ENCODE data around the gene ADARB1. TPM values are rescaled to one million over a fixed set of nuclear protein-coding genes. Genes with fewer than 3 reads are reported as not detected.
A peak's percentile ranks its signal among the peaks of the same experiment; 100 is the strongest.

The ADARB1 gene
- total and polyA plus RNA-seq, 4 donors, result 54.7 to 224 (median 90.6) TPM

GRCh38 chr21:45056296-45056904 lies 18.0 kb upstream of the ADARB1 start:
- 65 to 75% methylated on average over 22 of the region's 22 CpGs for WGBS, 2 donors
- DNase-seq (no peak), ATAC-seq (ENCODE audit: low FRiP score) (no peak)
- Histone ChIP-seq H3K4me3 (ENCODE audit: low read length in 2 of 2) (no peak overlapping the region), H3K4me1 (ENCODE audit: control insufficient read depth in 1 of 2, insufficient read depth in 2 of 2, low read length in 2 of 2) (peaks cover 0 to 2% of the 10 kb centered on the region in 2 donors), H3K27me3 (ENCODE audit: control insufficient read depth in 1 of 2, insufficient read depth in 2 of 2, low read length in 1 of 2) (no peaks in the 10 kb centered on the region), H3K27ac (ENCODE audit: low read depth in 1 of 2, low read length in 2 of 2) (peak overlapping the region in 1 of 2 donors; percentile 37), H3K36me3 (ENCODE audit: control insufficient read depth in 1 of 2, insufficient read depth in 2 of 2, low read length in 1 of 2) (no peaks in the 10 kb centered on the region), H3K9me3 (ENCODE audit: control insufficient read depth, low read length) (no peaks in the 10 kb centered on the region)
- intact Hi-C loops (cut with DNase I), result loop anchor here in 1 of 2 donors (10.0 kb wide), 1 partner anchor 102 kb away; no protein-coding TSS in a partner anchor

- no peak overlapping the region for H3K27ac ChIP-seq (ENCODE audit: low read depth in 1 of 2, low read length in 2 of 2)
- 96 to 98% methylated on average over 12 of the region's 12 CpGs for WGBS, 2 donors
- H3K4me1 ChIP-seq (ENCODE audit: control insufficient read depth in 1 of 2, insufficient read depth in 2 of 2, low read length in 2 of 2), result no peaks in the 10 kb centered on the region
- no peak for ATAC-seq (ENCODE audit: low FRiP score)
- peak in 1 of 2 donors; percentile 56 for DNase-seq
- H3K36me3 ChIP-seq (ENCODE audit: control insufficient read depth in 1 of 2, insufficient read depth in 2 of 2, low read length in 1 of 2), result no peaks in the 10 kb centered on the region
- no peaks in the 10 kb centered on the region for H3K27me3 ChIP-seq (ENCODE audit: control insufficient read depth in 1 of 2, insufficient read depth in 2 of 2, low read length in 1 of 2)
- H3K9me3 ChIP-seq (ENCODE audit: control insufficient read depth, low read length), result no peaks in the 10 kb centered on the region
- intact Hi-C loops (cut with DNase I), result loop anchor here in 1 of 2 donors (10.0 kb wide), 1 partner anchor 102 kb away; no protein-coding TSS in a partner anchor
- no peak overlapping the region for H3K4me3 ChIP-seq (ENCODE audit: low read length in 2 of 2)
Measured at GRCh38 chr21:45056917-45057560, 17.3 kb upstream of the ADARB1 start.

- intact Hi-C loops (cut with DNase I), result loop anchor here in 1 of 2 donors (10.0 kb wide), 1 partner anchor 103 kb away; no protein-coding TSS in a partner anchor
- Histone ChIP-seq H3K9me3 (ENCODE audit: control insufficient read depth, low read length) (no peaks in the 10 kb centered on the region), H3K27me3 (ENCODE audit: control insufficient read depth in 1 of 2, insufficient read depth in 2 of 2, low read length in 1 of 2) (no peaks in the 10 kb centered on the region), H3K4me1 (ENCODE audit: control insufficient read depth in 1 of 2, insufficient read depth in 2 of 2, low read length in 2 of 2) (no peaks in the 10 kb centered on the region), H3K36me3 (ENCODE audit: control insufficient read depth in 1 of 2, insufficient read depth in 2 of 2, low read length in 1 of 2) (no peaks in the 10 kb centered on the region), H3K27ac (ENCODE audit: low read depth in 1 of 2, low read length in 2 of 2) (no peak overlapping the region), H3K4me3 (ENCODE audit: low read length in 2 of 2) (no peak overlapping the region)
- WGBS, 2 donors, result 92 to 94% methylated on average over 14 of the region's 14 CpGs
- no peak for ATAC-seq (ENCODE audit: low FRiP score)
- DNase-seq, result no peak
Measured at GRCh38 chr21:45057886-45058285, 16.5 kb upstream of the ADARB1 start.

- WGBS, 2 donors, result 58 to 65% methylated on average over 4 of the region's 4 CpGs
Measured at GRCh38 chr21:45059121-45059520, 15.3 kb upstream of the ADARB1 start.

GRCh38 chr21:45060089-45060488 lies 14.3 kb upstream of the ADARB1 start:
- Histone ChIP-seq H3K9me3 (ENCODE audit: control insufficient read depth, low read length) (no peaks in the 10 kb centered on the region), H3K36me3 (ENCODE audit: control insufficient read depth in 1 of 2, insufficient read depth in 2 of 2, low read length in 1 of 2) (no peaks in the 10 kb centered on the region), H3K4me3 (ENCODE audit: low read length in 2 of 2) (no peak overlapping the region), H3K27me3 (ENCODE audit: control insufficient read depth in 1 of 2, insufficient read depth in 2 of 2, low read length in 1 of 2) (no peaks in the 10 kb centered on the region), H3K27ac (ENCODE audit: low read depth in 1 of 2, low read length in 2 of 2) (no peak overlapping the region), H3K4me1 (ENCODE audit: control insufficient read depth in 1 of 2, insufficient read depth in 2 of 2, low read length in 2 of 2) (no peaks in the 10 kb centered on the region)
- WGBS, 2 donors, result 71 to 85% methylated on average over 8 of the region's 8 CpGs
- DNase-seq (no peak), ATAC-seq (ENCODE audit: low FRiP score) (no peak)
- intact Hi-C loops (cut with DNase I), result loop anchor here in 1 of 2 donors (5.0 kb wide), 1 partner anchor 38 kb away; no protein-coding TSS in a partner anchor

More at GRCh38 chr21:45059121-45059520, 15.3 kb upstream of the ADARB1 start:
- Histone ChIP-seq H3K4me1 (ENCODE audit: control insufficient read depth in 1 of 2, insufficient read depth in 2 of 2, low read length in 2 of 2) (no peaks in the 10 kb centered on the region), H3K27me3 (ENCODE audit: control insufficient read depth in 1 of 2, insufficient read depth in 2 of 2, low read length in 1 of 2) (no peaks in the 10 kb centered on the region), H3K27ac (ENCODE audit: low read depth in 1 of 2, low read length in 2 of 2) (no peak overlapping the region), H3K4me3 (ENCODE audit: low read length in 2 of 2) (no peak overlapping the region), H3K36me3 (ENCODE audit: control insufficient read depth in 1 of 2, insufficient read depth in 2 of 2, low read length in 1 of 2) (no peaks in the 10 kb centered on the region), H3K9me3 (ENCODE audit: control insufficient read depth, low read length) (no peaks in the 10 kb centered on the region)
- DNase-seq, result no peak
- no peak for ATAC-seq (ENCODE audit: low FRiP score)
- intact Hi-C loops (cut with DNase I), result loop anchor here in 1 of 2 donors (10.0 kb wide), 1 partner anchor 104 kb away; no protein-coding TSS in a partner anchor

- Histone ChIP-seq H3K9me3 (ENCODE audit: control insufficient read depth, low read length) (no peaks in the 10 kb centered on the region), H3K4me1 (ENCODE audit: control insufficient read depth in 1 of 2, insufficient read depth in 2 of 2, low read length in 2 of 2) (peaks cover 0 to 2% of the 10 kb centered on the region in 2 donors), H3K4me3 (ENCODE audit: low read length in 2 of 2) (no peak overlapping the region), H3K36me3 (ENCODE audit: control insufficient read depth in 1 of 2, insufficient read depth in 2 of 2, low read length in 1 of 2) (no peaks in the 10 kb centered on the region), H3K27me3 (ENCODE audit: control insufficient read depth in 1 of 2, insufficient read depth in 2 of 2, low read length in 1 of 2) (no peaks in the 10 kb centered on the region), H3K27ac (ENCODE audit: low read depth in 1 of 2, low read length in 2 of 2) (no peak overlapping the region)
- intact Hi-C loops (cut with DNase I), result loop anchor here in 1 of 2 donors (5.0 kb wide), 1 partner anchor 38 kb away; no protein-coding TSS in a partner anchor
- no peak for ATAC-seq (ENCODE audit: low FRiP score)
- no peak for DNase-seq
- 74 to 77% methylated on average over 9 of the region's 9 CpGs for WGBS, 2 donors
Measured at GRCh38 chr21:45060675-45061311, 13.6 kb upstream of the ADARB1 start.

GRCh38 chr21:45064091-45064490 lies 10.3 kb upstream of the ADARB1 start:
- Histone ChIP-seq H3K4me1 (ENCODE audit: control insufficient read depth in 1 of 2, insufficient read depth in 2 of 2, low read length in 2 of 2) (peaks cover 0 to 2% of the 10 kb centered on the region in 2 donors), H3K36me3 (ENCODE audit: control insufficient read depth in 1 of 2, insufficient read depth in 2 of 2, low read length in 1 of 2) (no peaks in the 10 kb centered on the region), H3K27me3 (ENCODE audit: control insufficient read depth in 1 of 2, insufficient read depth in 2 of 2, low read length in 1 of 2) (no peaks in the 10 kb centered on the region), H3K9me3 (ENCODE audit: control insufficient read depth, low read length) (no peaks in the 10 kb centered on the region), H3K27ac (ENCODE audit: low read depth in 1 of 2, low read length in 2 of 2) (peak overlapping the region; percentile 70 to 92), H3K4me3 (ENCODE audit: low read length in 2 of 2) (no peak overlapping the region)
- ATAC-seq (ENCODE audit: low FRiP score), result no peak
- intact Hi-C loops (cut with DNase I), result loop anchor here in 1 of 2 donors (5.0 kb wide), 1 partner anchor 42 kb away; no protein-coding TSS in a partner anchor
- DNase-seq, result no peak
- 64 to 72% methylated on average over 8 of the region's 8 CpGs for WGBS, 2 donors

- Histone ChIP-seq H3K9me3 (ENCODE audit: control insufficient read depth, low read length) (no peaks in the 10 kb centered on the region), H3K27me3 (ENCODE audit: control insufficient read depth in 1 of 2, insufficient read depth in 2 of 2, low read length in 1 of 2) (no peaks in the 10 kb centered on the region), H3K27ac (ENCODE audit: low read depth in 1 of 2, low read length in 2 of 2) (peak overlapping the region; percentile 32 to 99), H3K36me3 (ENCODE audit: control insufficient read depth in 1 of 2, insufficient read depth in 2 of 2, low read length in 1 of 2) (no peaks in the 10 kb centered on the region), H3K4me1 (ENCODE audit: control insufficient read depth in 1 of 2, insufficient read depth in 2 of 2, low read length in 2 of 2) (peaks cover 0 to 2% of the 10 kb centered on the region in 2 donors), H3K4me3 (ENCODE audit: low read length in 2 of 2) (no peak overlapping the region)
- WGBS, 2 donors, result 18 to 22% methylated on average over 19 of the region's 19 CpGs
- ATAC-seq (ENCODE audit: low FRiP score) (peak; percentile 75), DNase-seq (peak in 1 of 2 donors; percentile 78)
- intact Hi-C loops (cut with DNase I), result loop anchor here in 1 of 2 donors (5.0 kb wide), 1 partner anchor 43 kb away; no protein-coding TSS in a partner anchor
Measured at GRCh38 chr21:45064618-45065399, 9.6 kb upstream of the ADARB1 start.
